NB4 (cell line): ENCODE results near the gene EEF1AKMT2.

Experiments
- CTCF ChIP-seq: IDR thresholded peaks from one replicate; pipeline ENCODE4 v1.5.1; 2012; ENCODE audit warnings: low read depth, low read length
- MYC ChIP-seq: IDR thresholded peaks from 2 replicates; pipeline ENCODE4 v1.6.1; 2011; ENCODE audit warnings: low read depth, low read length

- TF ChIP-seq MYC: no peak
- TF ChIP-seq CTCF: no peak
Observed at GRCh38 chr10:124733571-124734245, 58.0 kb downstream of the EEF1AKMT2 start.
